Neuronal stem cell (in vitro differentiated cells): ENCODE results near the gene GMFB.

Source experiments
- DNase-seq: peaks from one replicate; pipeline ENCODE4 v3.0.0-alpha.2; 2013; ENCODE audit warnings: low spot score
- H2AFZ ChIP-seq: one replicate; pipeline ENCODE4 v1.6.1; 2013; ENCODE audit warnings: mild to moderate bottlenecking, low read length, inconsistent platforms
- H2AK5ac ChIP-seq: 2 replicates; pipeline ENCODE4 v1.6.1; 2013; ENCODE audit warnings: low read depth, mild to moderate bottlenecking, inconsistent platforms, low read length, moderate library complexity, mixed read lengths
- H2BK120ac ChIP-seq: 2 replicates; pipeline ENCODE4 v1.6.1; 2013; ENCODE audit warnings: low read depth, mild to moderate bottlenecking, inconsistent platforms, low read length, moderate library complexity, mixed read lengths
- H2BK12ac ChIP-seq: one replicate; pipeline ENCODE4 v1.6.1; 2013; ENCODE audit warnings: low read length, inconsistent platforms
- H2BK15ac ChIP-seq: 2 replicates; pipeline ENCODE4 v1.6.1; 2013; ENCODE audit warnings: mild to moderate bottlenecking, low read length, inconsistent platforms, mixed read lengths
- H2BK5ac ChIP-seq: one replicate; pipeline ENCODE4 v1.6.1; 2013; ENCODE audit warnings: inconsistent platforms, mild to moderate bottlenecking, low read length, moderate library complexity
- H3K14ac ChIP-seq: one replicate; pipeline ENCODE4 v1.6.1; 2013; ENCODE audit warnings: low read length, inconsistent platforms
- H3K18ac ChIP-seq: 2 replicates; pipeline ENCODE4 v1.6.1; 2013; ENCODE audit warnings: low read length, inconsistent platforms
- H3K23ac ChIP-seq: 2 replicates; pipeline ENCODE4 v1.6.1; 2013; ENCODE audit warnings: low read depth, mild to moderate bottlenecking, mixed read lengths, low read length, inconsistent platforms; ENCODE audit not compliant: poor library complexity
- H3K27ac ChIP-seq: replicated peaks from 3 replicates; pipeline ENCODE4 v1.5.1; 2013; ENCODE audit warnings: low read length, inconsistent platforms
- H3K27me3 ChIP-seq, 3 experiments: 2 replicates each; pipeline ENCODE4 v1.6.1; 2013; ENCODE audit warnings: low read length in 3 of 3, mild to moderate bottlenecking in 2 of 3, inconsistent platforms in 1 of 3, low read depth in 1 of 3, mixed read lengths in 1 of 3, moderate library complexity in 1 of 3; ENCODE audit not compliant: control insufficient read depth in 3 of 3, insufficient read depth in 3 of 3
- H3K36me3 ChIP-seq, 2 donors: replicated peaks in 1 of 2; 2 replicates each; pipeline ENCODE4 v1.6.1; 2013; ENCODE audit warnings: low read length in 2 of 2; ENCODE audit not compliant: control insufficient read depth in 2 of 2, insufficient read depth in 2 of 2
- H3K4ac ChIP-seq: 2 replicates; pipeline ENCODE4 v1.6.1; 2013; ENCODE audit warnings: inconsistent platforms, mild to moderate bottlenecking, low read length, moderate library complexity
- H3K4me1 ChIP-seq, 2 donors: 1 replicate in 1 of 2; 2 replicates in 1 of 2; pipeline ENCODE4 v1.6.1; 2013; ENCODE audit warnings: low read length in 2 of 2, low read depth in 1 of 2; ENCODE audit not compliant: control insufficient read depth in 2 of 2, insufficient read depth in 1 of 2
- H3K4me2 ChIP-seq: one replicate; pipeline ENCODE4 v1.6.1; 2013; ENCODE audit warnings: mild to moderate bottlenecking, low read length, inconsistent platforms; ENCODE audit not compliant: insufficient read depth, poor library complexity, severe bottlenecking
- H3K4me3 ChIP-seq, 2 donors: 2 replicates each; pipeline ENCODE4 v1.5.1; 2013; ENCODE audit warnings: low read length in 2 of 2, mild to moderate bottlenecking in 2 of 2, inconsistent platforms in 1 of 2, moderate library complexity in 1 of 2
- H3K79me1 ChIP-seq: one replicate; pipeline ENCODE4 v1.6.1; 2013; ENCODE audit warnings: low read depth, mild to moderate bottlenecking, inconsistent platforms, low read length, moderate library complexity
- H3K9ac ChIP-seq: one replicate; pipeline ENCODE4 v1.6.1; 2013; ENCODE audit warnings: mild to moderate bottlenecking, low read depth, low read length, inconsistent platforms; ENCODE audit not compliant: poor library complexity
- H3K9me3 ChIP-seq, 2 donors: replicated peaks in 1 of 2; 2 replicates each; pipeline versions ENCODE3 to v1.6.1; 2013; ENCODE audit warnings: low read length in 2 of 2, mild to moderate bottlenecking in 2 of 2, inconsistent platforms in 1 of 2, low read depth in 1 of 2, mixed read lengths in 1 of 2, moderate library complexity in 1 of 2; ENCODE audit not compliant: control insufficient read depth in 2 of 2, insufficient read depth in 1 of 2
- H4K8ac ChIP-seq: one replicate; pipeline ENCODE4 v1.6.1; 2013; ENCODE audit warnings: low read depth, mild to moderate bottlenecking, inconsistent platforms, low read length, moderate library complexity
- H4K91ac ChIP-seq: one replicate; pipeline ENCODE4 v1.6.1; 2013; ENCODE audit warnings: low read length, low read depth, mild to moderate bottlenecking, inconsistent platforms; ENCODE audit not compliant: poor library complexity
- WGBS, 2 donors: extraction: QIAGEN DNeasy Blood & Tissue Kit; methylation state at CpG; one replicate each; pipeline ENCODE4 v1.1.7; 2013; ENCODE audit warnings: missing lambda C conversion rate in 2 of 2, mixed read lengths in 1 of 2; ENCODE audit not compliant: insufficient read length in 2 of 2, insufficient replicate concordance in 1 of 2; ENCODE audit errors: extremely low coverage in 2 of 2; 5-methylcytosine and 5-hydroxymethylcytosine counted together

Gene GMFB

GRCh38 chr14:54512393-54512792 is 23.6 kb upstream of the GMFB start:
- peaks cover 0 to 3% (median 0%) of the 10 kb centered on the region in 3 experiments for H3K27me3 ChIP-seq
- no peak overlapping the region for H2AFZ ChIP-seq
- H2BK12ac ChIP-seq = no peak overlapping the region
- no peak overlapping the region for H3K4me2 ChIP-seq
- H2BK15ac ChIP-seq = no peak overlapping the region
- H4K91ac ChIP-seq = no peak overlapping the region
- no peak for DNase-seq
- no peak overlapping the region for H2AK5ac ChIP-seq
- peaks cover 2 to 11% of the 10 kb centered on the region in 2 donors for H3K36me3 ChIP-seq
- H2BK120ac ChIP-seq = no peak overlapping the region
- no peak overlapping the region for H3K14ac ChIP-seq
- peaks cover 8% of the 10 kb centered on the region for H3K79me1 ChIP-seq
- H3K9ac ChIP-seq = no peak overlapping the region
- peaks cover 0 to 16% of the 10 kb centered on the region in 2 donors for H3K9me3 ChIP-seq
- no peak overlapping the region for H4K8ac ChIP-seq
- H2BK5ac ChIP-seq = no peak overlapping the region
- H3K4me1 ChIP-seq = peaks cover 1 to 7% of the 10 kb centered on the region in 2 donors
- WGBS, 2 donors = no CpG with 5 or more reads among the region's 1 CpG
- no peak overlapping the region for H3K27ac ChIP-seq
- no peak overlapping the region for H3K4ac ChIP-seq
- no peak overlapping the region for H3K23ac ChIP-seq
- no peak overlapping the region for H3K4me3 ChIP-seq
- H3K18ac ChIP-seq = no peak overlapping the region

- H2AK5ac ChIP-seq = peak within 1 kb of the TSS; percentile 42
- WGBS, 2 donors = no CpG with 5 or more reads among the region's 66 CpGs
Observed at GRCh38 chr14:54509546-54510501, 21.0 kb upstream of the GMFB start, which contains the start of gene CGRRF1. Gene CGRRF1, plus strand, starts transcription at chr14:54509906. Its CDS starts 54 bp downstream, at chr14:54509960.

GRCh38 chr14:54503486-54503885 is 14.7 kb upstream of the GMFB start:
- Histone ChIP-seq H4K91ac (no peak overlapping the region), H3K18ac (no peak overlapping the region), H2AK5ac (no peak overlapping the region), H3K14ac (no peak overlapping the region), H3K4me1 (no peaks in the 10 kb centered on the region), H3K36me3 (no peaks in the 10 kb centered on the region), H2BK120ac (no peak overlapping the region), H2AFZ (peak overlapping the region; percentile 69), H4K8ac (no peak overlapping the region), H3K4me2 (no peak overlapping the region), H3K4ac (no peak overlapping the region), H3K79me1 (no peaks in the 10 kb centered on the region), H3K9me3 (no peaks in the 10 kb centered on the region), H2BK5ac (no peak overlapping the region), H3K23ac (no peak overlapping the region), H3K9ac (no peak overlapping the region), H3K4me3 (no peak overlapping the region), H3K27ac (no peak overlapping the region), H3K27me3 (peaks cover 0 to 20% (median 3%) of the 10 kb centered on the region in 3 experiments), H2BK15ac (no peak overlapping the region), H2BK12ac (no peak overlapping the region)
- DNase-seq = no peak
- no CpG with 5 or more reads among the region's 3 CpGs for WGBS, 2 donors

More at GRCh38 chr14:54509546-54510501, 21.0 kb upstream of the GMFB start, which contains the start of gene CGRRF1:
- peak; percentile 97 for DNase-seq
- peak within 1 kb of the TSS; percentile 44 for H3K23ac ChIP-seq
- H3K14ac ChIP-seq = peak within 1 kb of the TSS; percentile 40
- peak within 1 kb of the TSS; percentile 67 for H3K27ac ChIP-seq
- H3K4ac ChIP-seq = peak within 1 kb of the TSS; percentile 40
- H3K79me1 ChIP-seq = peaks cover 8% of the 10 kb centered on the region
- H2BK120ac ChIP-seq = peak within 1 kb of the TSS; percentile 16
- H3K9me3 ChIP-seq = no peaks in the 10 kb centered on the region
- peak within 1 kb of the TSS; percentile 87 to 98 for H3K4me3 ChIP-seq
- no peak within 1 kb of the TSS for H4K91ac ChIP-seq
- peak within 1 kb of the TSS; percentile 88 for H2BK5ac ChIP-seq
- H3K4me1 ChIP-seq = peaks cover 1 to 7% of the 10 kb centered on the region in 2 donors
- H3K27me3 ChIP-seq = peaks cover 0 to 14% (median 3%) of the 10 kb centered on the region in 3 experiments
- peak within 1 kb of the TSS; percentile 89 for H3K4me2 ChIP-seq
- H2AFZ ChIP-seq = peak within 1 kb of the TSS; percentile 92
- no peak within 1 kb of the TSS for H2BK12ac ChIP-seq
- peaks cover 2 to 3% of the 10 kb centered on the region in 2 donors for H3K36me3 ChIP-seq
- H3K18ac ChIP-seq = peak within 1 kb of the TSS; percentile 97
- H3K9ac ChIP-seq = peak within 1 kb of the TSS; percentile 97
- H2BK15ac ChIP-seq = peak within 1 kb of the TSS; percentile 30
- peak within 1 kb of the TSS; percentile 52 for H4K8ac ChIP-seq

- no peak overlapping the region for H2BK5ac ChIP-seq
- no peak overlapping the region for H3K23ac ChIP-seq
- no peak overlapping the region for H3K18ac ChIP-seq
- H3K4me1 ChIP-seq = no peaks in the 10 kb centered on the region
- H3K79me1 ChIP-seq = no peaks in the 10 kb centered on the region
- H2AFZ ChIP-seq = no peak overlapping the region
- WGBS, 2 donors = no CpG with 5 or more reads among the region's 2 CpGs
- no peak overlapping the region for H3K4ac ChIP-seq
- H2BK12ac ChIP-seq = no peak overlapping the region
- H4K8ac ChIP-seq = no peak overlapping the region
- no peaks in the 10 kb centered on the region for H3K36me3 ChIP-seq
- no peak overlapping the region for H3K4me3 ChIP-seq
- H2BK120ac ChIP-seq = no peak overlapping the region
- H2AK5ac ChIP-seq = no peak overlapping the region
- H3K4me2 ChIP-seq = no peak overlapping the region
- no peak for DNase-seq
- H3K14ac ChIP-seq = no peak overlapping the region
- no peaks in the 10 kb centered on the region for H3K9me3 ChIP-seq
- H4K91ac ChIP-seq = no peak overlapping the region
- no peak overlapping the region for H3K27ac ChIP-seq
- no peak overlapping the region for H2BK15ac ChIP-seq
- peaks cover 0 to 17% (median 3%) of the 10 kb centered on the region in 3 experiments for H3K27me3 ChIP-seq
- H3K9ac ChIP-seq = no peak overlapping the region
Observed at GRCh38 chr14:54502602-54503001, 13.8 kb upstream of the GMFB start.
